UCSD-AML1 (cell line): ENCODE results near the gene RAB3B.
"Not testable (repeated sequence)": the region's sequence is repeated elsewhere in the genome, so short reads cannot be mapped to it uniquely, and the experiment has no call there.

Source experiments
- DNase-seq: peaks from one replicate; lab custom pipeline; 2025; ENCODE audit not compliant: unreplicated experiment; lab: John Stamatoyannopoulos, UW

The RAB3B gene

GRCh38 chr1:51922040-51922439, 68.5 kb downstream of the RAB3B start:
- DNase-seq = no peak

- DNase-seq = no peak
Measured at GRCh38 chr1:51920130-51920529, 70.4 kb downstream of the RAB3B start.

DNA sequence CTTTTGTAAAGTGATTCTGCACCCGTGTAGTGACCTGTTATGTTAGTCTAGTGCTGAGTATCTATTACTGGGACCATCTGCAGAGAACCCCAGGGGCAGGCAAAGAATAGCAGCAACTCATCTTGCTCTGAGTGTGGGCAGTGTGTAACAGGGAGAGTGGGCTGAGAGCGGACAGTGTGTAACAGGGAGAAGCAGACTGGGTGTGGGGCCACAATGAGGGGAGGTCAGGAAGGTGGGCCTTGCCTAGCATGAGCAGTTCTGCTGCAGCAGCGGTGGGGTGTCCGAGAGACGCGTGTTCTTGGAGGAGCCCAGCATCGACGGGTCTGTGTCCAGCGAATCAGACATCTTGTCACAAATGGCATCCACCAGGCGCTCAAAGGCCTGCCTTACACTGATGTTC, 70.8 kb downstream of the RAB3B start:
- no peak for DNase-seq

- DNase-seq = no peak
Measured at GRCh38 chr1:51916587-51917405, 73.7 kb downstream of the RAB3B start.

DNA sequence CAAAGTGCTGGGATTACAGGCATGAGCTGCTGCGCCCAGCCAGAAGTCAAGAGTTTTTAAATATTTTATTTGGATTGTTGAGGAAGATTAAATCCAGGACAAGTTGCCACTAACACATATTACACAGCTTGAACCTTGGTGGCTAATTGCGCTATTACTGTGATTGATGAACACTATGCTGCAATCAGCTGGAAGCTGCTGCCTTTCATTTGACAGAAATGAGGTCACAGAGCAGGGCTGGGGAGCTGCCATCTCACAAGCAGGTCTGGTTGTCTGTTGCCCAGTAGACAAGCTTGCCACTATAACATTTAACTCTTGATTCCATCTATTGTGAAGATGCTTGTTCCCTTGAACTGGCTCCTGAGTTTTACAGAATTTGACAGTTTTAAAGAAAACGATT, 74.5 kb downstream of the RAB3B start:
- no peak for DNase-seq

DNA sequence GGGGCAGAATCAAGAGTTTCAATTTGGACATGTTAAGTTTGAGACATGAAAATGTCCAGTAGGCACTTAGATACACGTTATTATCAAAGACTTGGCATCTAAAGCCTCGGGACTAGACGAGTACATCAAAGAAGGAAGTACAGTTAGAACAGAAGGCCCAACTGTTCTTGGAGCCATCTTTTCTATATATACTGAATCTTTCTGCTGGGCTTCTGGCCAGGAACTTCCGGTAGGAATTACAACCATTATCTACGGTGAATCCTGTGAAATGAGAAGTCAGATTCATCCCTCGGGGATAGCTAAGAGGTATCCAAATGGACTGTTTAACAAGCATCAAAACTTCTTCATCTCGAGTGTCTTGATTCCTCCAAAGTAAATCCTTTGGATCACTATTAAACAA, 77.6 kb downstream of the RAB3B start:
- DNase-seq = no peak

GRCh38 chr1:51910221-51911000, 80.1 kb downstream of the RAB3B start:
- DNase-seq = no peak

GRCh38 chr1:51908499-51908898, 82.0 kb downstream of the RAB3B start:
- no peak for DNase-seq

- no peak for DNase-seq
Measured at GRCh38 chr1:51907079-51907702, 83.3 kb downstream of the RAB3B start.

DNA sequence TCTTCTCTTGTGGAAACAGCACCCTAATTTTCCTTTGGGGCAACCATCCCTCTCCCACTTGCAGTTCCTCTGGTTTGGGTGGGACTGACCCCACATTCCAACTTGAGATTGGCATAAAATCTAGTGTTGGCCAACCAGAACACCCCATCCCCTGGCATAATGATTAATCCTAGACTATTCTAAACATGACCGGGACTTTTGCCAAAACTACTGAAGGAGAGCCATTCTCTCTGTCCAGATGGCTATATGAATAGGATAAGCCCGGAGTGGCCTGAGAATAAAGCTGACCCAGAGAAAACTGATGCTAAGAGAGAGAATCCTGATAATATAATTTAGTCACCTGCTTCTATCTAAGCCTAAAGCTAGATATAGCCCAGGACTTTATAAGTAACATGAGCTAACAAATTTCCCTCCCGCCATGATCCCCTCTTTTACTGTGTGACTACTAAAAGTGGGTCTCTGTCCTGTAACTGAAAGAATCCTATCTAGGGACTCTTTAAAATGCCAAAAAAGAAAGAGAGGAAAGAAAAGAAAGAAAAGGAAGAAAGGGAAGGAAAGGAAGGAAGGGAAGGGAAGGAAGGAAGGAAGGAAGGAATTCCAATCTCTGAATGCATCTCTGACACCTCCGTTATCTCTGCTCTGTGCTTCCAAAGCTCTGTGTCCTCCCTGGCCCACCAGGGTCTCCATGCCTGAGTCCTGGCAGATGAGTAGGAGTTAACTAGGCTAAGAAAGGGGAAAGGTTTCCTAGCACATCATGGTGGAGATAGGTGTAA, 84.0 kb downstream of the RAB3B start:
- DNase-seq = no peak

DNA sequence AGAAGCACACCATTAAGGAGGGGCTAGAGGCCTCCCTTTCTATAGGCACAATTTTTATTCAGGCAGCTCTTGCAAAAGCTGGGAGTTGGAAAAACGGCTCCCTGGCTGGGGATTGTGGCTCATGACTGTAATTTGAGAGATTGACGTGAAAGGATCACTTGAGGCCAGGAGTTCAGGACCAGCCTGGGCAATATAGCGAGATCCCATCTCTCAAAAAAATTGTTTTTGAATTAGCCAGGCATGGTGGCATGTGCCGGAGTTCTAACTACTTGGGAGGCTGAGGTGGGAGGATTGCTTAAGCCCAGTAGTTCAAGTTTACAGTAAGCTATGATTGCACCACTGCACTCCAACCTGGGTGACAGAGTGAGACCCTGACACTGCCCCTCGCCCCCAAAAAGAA, 88.0 kb downstream of the RAB3B start:
- no peak for DNase-seq

DNA sequence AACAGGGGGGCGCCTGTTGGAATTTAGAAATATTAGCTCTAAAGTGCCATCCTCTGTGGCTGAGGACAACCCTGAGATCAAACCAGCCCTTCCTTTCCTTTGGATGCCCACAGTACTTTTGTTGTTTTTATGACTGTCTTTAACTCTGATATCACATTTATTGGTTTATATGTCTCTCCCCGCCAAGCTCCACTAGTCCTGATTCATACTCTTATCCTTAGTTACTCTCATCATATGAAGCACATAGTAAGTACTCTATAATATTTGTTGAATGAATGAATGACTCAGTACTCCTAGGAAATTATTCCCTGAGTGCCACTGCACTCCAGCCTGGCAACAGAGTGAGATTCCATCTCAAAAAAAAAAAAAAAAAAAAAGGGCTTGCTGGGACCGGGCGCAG, 89.3 kb downstream of the RAB3B start:
- no peak for DNase-seq

GRCh38 chr1:51899022-51899421, 91.5 kb downstream of the RAB3B start:
- no peak for DNase-seq

- no peak for DNase-seq
Measured at GRCh38 chr1:51898090-51898734, 92.3 kb downstream of the RAB3B start.

- no peak for DNase-seq
Measured at GRCh38 chr1:51897699-51898031, 92.8 kb downstream of the RAB3B start.

DNA sequence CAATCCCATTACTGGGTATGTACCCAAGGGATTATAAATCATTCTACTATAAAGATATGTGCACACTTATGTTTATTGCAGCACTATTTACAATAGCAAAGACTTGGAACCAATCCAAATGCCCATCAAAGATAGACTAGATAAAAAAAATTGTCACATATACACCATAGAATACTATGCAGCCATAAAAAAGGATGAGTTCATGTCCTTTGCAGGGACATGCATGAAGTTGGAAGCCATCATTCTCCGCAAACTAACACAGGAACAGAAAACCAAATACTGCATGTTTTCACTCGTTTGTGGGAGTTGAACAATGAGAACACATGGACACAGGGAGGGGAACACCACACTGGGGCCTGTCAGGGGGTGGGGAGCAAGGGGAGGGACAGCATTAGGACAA, 95.8 kb downstream of the RAB3B start:
- not testable (repeated sequence) for DNase-seq

- peak; percentile 99 for DNase-seq
Measured at GRCh38 chr1:51878616-51879336, 111.7 kb downstream of the RAB3B start, which contains the start of gene NRDC. Gene NRDC, minus strand, starts transcription at chr1:51878727. Its CDS starts 112 bp downstream, at chr1:51878615.

DNA sequence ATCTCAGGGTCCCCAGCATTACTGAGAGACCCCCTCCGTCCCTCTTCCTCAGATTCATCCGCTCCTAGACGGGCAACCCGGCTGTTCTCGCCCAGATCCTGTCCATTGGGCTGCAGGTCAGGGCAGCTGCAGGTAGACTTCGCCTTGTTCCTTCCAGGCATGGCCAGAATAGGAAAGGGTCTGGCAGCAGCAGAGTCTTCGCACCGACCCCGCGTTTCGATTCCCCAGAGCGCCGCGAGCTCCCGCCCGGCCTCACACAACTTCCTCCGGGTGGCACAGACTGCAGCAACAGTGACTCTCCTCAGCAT, 112.2 kb downstream of the RAB3B start:
- DNase-seq = no peak

- DNase-seq = peak; percentile 62
Measured at GRCh38 chr1:51877434-51878307, 112.8 kb downstream of the RAB3B start.
